Measurements from ENCODE around the gene NKPD1.

The NKPD1 gene

GRCh38 chr19:45182758-45183157, 22.0 kb upstream of the NKPD1 start:
- H3K27me3 ChIP-seq (ENCODE audit: low read depth, low read length), result no peaks in the 10 kb centered on the region
- no peaks in the 10 kb centered on the region for H3K9me3 ChIP-seq (ENCODE audit: insufficient read depth, low read length)
- H3K27ac ChIP-seq (ENCODE audit: low read length), result no peak overlapping the region
- TF ChIP-seq EZH2phosphoT487 (IDR thresholded peaks at IDR 0.05; ENCODE audit: low read depth) (no peak), CTCF (IDR thresholded peaks at IDR 0.05; ENCODE audit: low read depth, low read length) (no peak)
- H3K79me2 ChIP-seq (ENCODE audit: low read length), result peaks cover 23% of the 10 kb centered on the region
- H3K36me3 ChIP-seq (replicated peaks; ENCODE audit: low read depth, low read length), result peaks cover 7% of the 10 kb centered on the region
- H2AFZ ChIP-seq (ENCODE audit: low read depth, low read length), result no peak overlapping the region
- H3K4me1 ChIP-seq (ENCODE audit: low read length), result peaks cover 7% of the 10 kb centered on the region; the same call in 1 of the 2 replicates
- no peak overlapping the region for H3K9ac ChIP-seq (ENCODE audit: low read length)
- no peak overlapping the region for H3K4me3 ChIP-seq (ENCODE audit: low read length)
- H3K4me2 ChIP-seq (ENCODE audit: low read length), result no peak overlapping the region
- no peaks in the 10 kb centered on the region for H4K20me1 ChIP-seq (ENCODE audit: insufficient read depth, low read length)

GRCh38 chr19:45180936-45181335, 20.2 kb upstream of the NKPD1 start:
- no peak overlapping the region for H3K27ac ChIP-seq (ENCODE audit: low read length)
- H3K4me1 ChIP-seq (ENCODE audit: low read length), result peaks cover 8% of the 10 kb centered on the region; the same call in 1 of the 2 replicates
- H2AFZ ChIP-seq (ENCODE audit: low read depth, low read length), result no peak overlapping the region
- no peaks in the 10 kb centered on the region for H3K9me3 ChIP-seq (ENCODE audit: insufficient read depth, low read length)
- H3K27me3 ChIP-seq (ENCODE audit: low read depth, low read length), result no peaks in the 10 kb centered on the region
- H3K79me2 ChIP-seq (ENCODE audit: low read length), result peaks cover 32% of the 10 kb centered on the region
- H4K20me1 ChIP-seq (ENCODE audit: insufficient read depth, low read length), result no peaks in the 10 kb centered on the region
- H3K36me3 ChIP-seq (replicated peaks; ENCODE audit: low read depth, low read length), result peaks cover 7% of the 10 kb centered on the region
- H3K4me2 ChIP-seq (ENCODE audit: low read length), result no peak overlapping the region
- H3K9ac ChIP-seq (ENCODE audit: low read length), result no peak overlapping the region
- H3K4me3 ChIP-seq (ENCODE audit: low read length), result no peak overlapping the region
- TF ChIP-seq EZH2phosphoT487 (IDR thresholded peaks at IDR 0.05; ENCODE audit: low read depth) (no peak), CTCF (IDR thresholded peaks at IDR 0.05; ENCODE audit: low read depth, low read length) (no peak)

GRCh38 chr19:45179892-45180370, 19.1 kb upstream of the NKPD1 start:
- H3K4me3 ChIP-seq (ENCODE audit: low read length), result peak overlapping the region; percentile 92
- H2AFZ ChIP-seq (ENCODE audit: low read depth, low read length), result no peak overlapping the region
- H3K9ac ChIP-seq (ENCODE audit: low read length), result peak overlapping the region; percentile 92; the same call in 1 of the 2 replicates

More at GRCh38 chr19:45179892-45180370, 19.1 kb upstream of the NKPD1 start:
- peaks cover 8% of the 10 kb centered on the region; the same call in 1 of the 2 replicates for H3K4me1 ChIP-seq (ENCODE audit: low read length)
- H3K4me2 ChIP-seq (ENCODE audit: low read length), result peak overlapping the region; percentile 91
- H3K36me3 ChIP-seq (replicated peaks; ENCODE audit: low read depth, low read length), result peaks cover 7% of the 10 kb centered on the region
- H3K27me3 ChIP-seq (ENCODE audit: low read depth, low read length), result no peaks in the 10 kb centered on the region
- TF ChIP-seq CTCF (IDR thresholded peaks at IDR 0.05; ENCODE audit: low read depth, low read length) (no peak), EZH2phosphoT487 (IDR thresholded peaks at IDR 0.05; ENCODE audit: low read depth) (no peak)
- peaks cover 32% of the 10 kb centered on the region for H3K79me2 ChIP-seq (ENCODE audit: low read length)
- no peaks in the 10 kb centered on the region for H3K9me3 ChIP-seq (ENCODE audit: insufficient read depth, low read length)
- no peaks in the 10 kb centered on the region for H4K20me1 ChIP-seq (ENCODE audit: insufficient read depth, low read length)
- H3K27ac ChIP-seq (ENCODE audit: low read length), result no peak overlapping the region

All from OCI-LY3 (cell line).